Astrocyte of the cerebellum (primary cell): ENCODE results near the gene RNF149.
A peak's percentile ranks its signal among the peaks of the same experiment; 100 is the strongest.

Experiments used
- DNase-seq: peaks from one replicate; pipeline ENCODE4 v3.0.0-alpha.2; 2011; ENCODE audit warnings: low read depth
- H3K4me3 ChIP-seq: 2 replicates; pipeline ENCODE4 v1.5.1; 2011; ENCODE audit warnings: mild to moderate bottlenecking, low read depth, low read length, moderate library complexity
- in situ Hi-C: cut with HindIII; loops from 2 replicates; pipeline ENCODE4 v1.10.0; 2017; ENCODE audit warnings: low sequenced_read_pairs
- TF ChIP-seq, protein P1 (sequence below): IDR thresholded peaks from 2 replicates; pipeline ENCODE4 v1.5.1; 2012; ENCODE audit warnings: low read length, low read depth, moderate library complexity, mild to moderate bottlenecking; ENCODE audit errors: missing control alignments

Gene RNF149

DNA sequence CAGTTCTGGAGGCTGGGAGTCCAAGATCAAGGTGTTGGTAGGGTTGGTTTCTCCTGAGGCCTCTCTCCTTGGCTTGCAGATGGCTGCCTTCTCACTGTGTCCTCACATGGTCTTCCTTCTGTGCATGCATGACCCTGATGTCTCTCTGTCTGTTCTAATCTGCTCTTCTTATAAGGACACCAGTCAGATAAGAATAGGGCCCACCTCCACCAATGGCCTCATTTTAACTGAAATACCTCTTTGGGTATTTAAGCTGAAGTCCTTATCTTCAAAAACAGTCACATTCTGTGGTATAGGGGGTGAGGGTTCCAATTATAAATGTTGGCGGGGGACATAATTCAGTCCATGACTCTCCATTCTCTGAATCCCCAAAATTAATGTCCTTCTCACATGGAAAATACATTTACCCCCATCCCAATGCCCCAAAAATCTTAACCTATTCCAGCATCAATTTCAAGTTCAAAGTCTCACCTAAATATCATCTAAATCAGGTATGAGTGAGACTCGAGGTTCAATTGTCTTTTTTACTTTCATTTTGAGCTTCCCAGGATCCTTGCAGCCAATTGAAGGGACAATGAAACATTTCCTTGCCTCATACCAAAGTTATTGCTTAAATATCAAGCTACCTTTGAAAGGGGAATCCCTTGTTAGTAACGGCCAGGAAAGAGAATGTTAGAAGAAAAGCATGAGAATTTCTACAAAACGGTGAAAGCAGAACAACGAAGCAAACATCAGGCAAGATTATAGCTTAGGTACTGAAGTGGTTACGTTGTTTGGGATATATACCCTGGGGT lies 76.4 kb downstream of the RNF149 start:
- TF ChIP-seq, protein P1, sequence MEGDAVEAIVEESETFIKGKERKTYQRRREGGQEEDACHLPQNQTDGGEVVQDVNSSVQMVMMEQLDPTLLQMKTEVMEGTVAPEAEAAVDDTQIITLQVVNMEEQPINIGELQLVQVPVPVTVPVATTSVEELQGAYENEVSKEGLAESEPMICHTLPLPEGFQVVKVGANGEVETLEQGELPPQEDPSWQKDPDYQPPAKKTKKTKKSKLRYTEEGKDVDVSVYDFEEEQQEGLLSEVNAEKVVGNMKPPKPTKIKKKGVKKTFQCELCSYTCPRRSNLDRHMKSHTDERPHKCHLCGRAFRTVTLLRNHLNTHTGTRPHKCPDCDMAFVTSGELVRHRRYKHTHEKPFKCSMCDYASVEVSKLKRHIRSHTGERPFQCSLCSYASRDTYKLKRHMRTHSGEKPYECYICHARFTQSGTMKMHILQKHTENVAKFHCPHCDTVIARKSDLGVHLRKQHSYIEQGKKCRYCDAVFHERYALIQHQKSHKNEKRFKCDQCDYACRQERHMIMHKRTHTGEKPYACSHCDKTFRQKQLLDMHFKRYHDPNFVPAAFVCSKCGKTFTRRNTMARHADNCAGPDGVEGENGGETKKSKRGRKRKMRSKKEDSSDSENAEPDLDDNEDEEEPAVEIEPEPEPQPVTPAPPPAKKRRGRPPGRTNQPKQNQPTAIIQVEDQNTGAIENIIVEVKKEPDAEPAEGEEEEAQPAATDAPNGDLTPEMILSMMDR, result no peak
- DNase-seq, result no peak
- H3K4me3 ChIP-seq, result no peak overlapping the region
- in situ Hi-C loops, result no loop called here

DNA sequence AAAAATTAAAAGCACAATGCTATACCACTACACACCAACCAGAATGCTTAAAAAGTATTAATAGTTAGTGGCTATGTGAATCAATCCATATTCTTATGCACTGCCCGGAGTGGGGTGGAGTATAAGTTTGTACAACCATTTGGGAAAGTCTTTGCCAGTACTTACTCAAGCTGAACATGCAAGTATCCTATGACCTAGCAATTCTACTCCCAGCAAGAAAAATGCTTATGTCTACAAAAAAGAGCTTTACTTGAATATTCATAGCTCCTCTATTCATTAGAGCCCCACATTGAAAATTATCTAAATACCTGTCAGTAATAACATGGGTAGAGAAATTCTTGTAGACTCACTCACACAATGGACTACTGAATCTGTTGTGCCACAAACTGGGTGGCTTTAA lies 77.3 kb downstream of the RNF149 start:
- in situ Hi-C loops, result no loop called here
- H3K4me3 ChIP-seq, result no peak overlapping the region
- TF ChIP-seq, protein P1, result no peak
- DNase-seq, result no peak

DNA sequence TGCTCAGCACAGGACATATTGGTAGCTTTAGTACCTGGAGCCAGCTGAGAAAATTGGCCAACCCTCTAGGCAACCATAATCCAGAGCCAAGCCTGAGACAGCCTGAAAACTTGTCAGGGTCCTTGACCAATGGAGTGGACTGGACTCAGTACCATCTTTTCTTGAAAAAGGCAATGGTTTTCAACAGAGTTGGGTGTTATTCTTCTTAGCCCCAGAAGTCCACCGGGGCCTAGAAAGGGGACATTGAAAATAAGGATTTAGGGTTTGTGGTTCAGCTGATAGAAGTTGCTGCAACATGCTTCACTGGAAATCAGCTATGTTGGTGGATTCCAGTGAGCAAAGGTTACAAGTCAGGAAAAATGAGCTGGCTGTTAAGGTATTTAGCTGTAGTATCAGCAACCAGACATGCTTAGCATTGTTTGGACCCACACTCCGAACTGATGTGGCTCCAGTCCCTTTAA lies 77.9 kb downstream of the RNF149 start:
- in situ Hi-C loops, result no loop called here
- TF ChIP-seq, protein P1, result no peak
- DNase-seq, result peak; percentile 31
- H3K4me3 ChIP-seq, result no peak overlapping the region
